ENCODE measurements around the gene PTPRR. TPM values are rescaled to one million over a fixed set of nuclear protein-coding genes. Genes with fewer than 3 reads are reported as not detected.

The PTPRR gene
- total and polyA plus RNA-seq, 2 donors (not counting 1 experiment from before 2014, with no cell fraction given) = not detected

- Histone ChIP-seq H3K27me3 (replicated peaks in 1 of 4; ENCODE audit: control extremely low read depth in 1 of 4, control insufficient read depth in 3 of 4, insufficient read depth in 4 of 4, low read length in 3 of 4) (peaks cover 0 to 5% (median 1%) of the 10 kb centered on the region in 4 experiments), H3K79me2 (ENCODE audit: control insufficient read depth, insufficient read depth, low read length) (no peaks in the 10 kb centered on the region)
- POLR2A ChIA-PET = no interaction called here
These were observed 302.2 kb downstream of the PTPRR start for GRCh38 chr12:70618371-70618770.

GRCh38 chr12:70617450-70617849, 303.1 kb downstream of the PTPRR start:
- Mint-ChIP-seq H3K27ac (no peak overlapping the region), H3K27me3 (peaks cover 17% of the 10 kb centered on the region), H3K9me3 (ENCODE audit: insufficient read depth) (no peaks in the 10 kb centered on the region), H3K4me1 (no peaks in the 10 kb centered on the region), H3K4me3 (no peak overlapping the region)
- Histone ChIP-seq H3K27ac (ENCODE audit: low read length in 2 of 2) (no peak overlapping the region), H3K4me1 (ENCODE audit: control insufficient read depth in 2 of 2, insufficient read depth in 2 of 2, low read length in 2 of 2) (no peaks in the 10 kb centered on the region), H2AFZ (ENCODE audit: insufficient read depth, low read depth, low read length, poor library complexity, severe bottlenecking) (no peak overlapping the region), H3K4me3 (ENCODE audit: control extremely low read depth in 1 of 5, extremely low read depth in 1 of 5, insufficient read depth in 1 of 5, low read depth in 2 of 5, low read length in 4 of 5) (no peak overlapping the region), H3K9me3 (ENCODE audit: control extremely low read depth in 1 of 3, control insufficient read depth in 2 of 3, insufficient read depth in 1 of 3, low read length in 2 of 3) (peaks cover 0 to 3% (median 0%) of the 10 kb centered on the region in 3 donors), H4K20me1 (ENCODE audit: control insufficient read depth, insufficient read depth, low read length, poor library complexity, severe bottlenecking) (no peaks in the 10 kb centered on the region), H3K79me2 (ENCODE audit: control insufficient read depth, insufficient read depth, low read length) (no peaks in the 10 kb centered on the region), H3K4me2 (replicated peaks; ENCODE audit: low read depth, low read length, poor library complexity, severe bottlenecking) (no peak overlapping the region), H3K27me3 (replicated peaks in 1 of 4; ENCODE audit: control extremely low read depth in 1 of 4, control insufficient read depth in 3 of 4, insufficient read depth in 4 of 4, low read length in 3 of 4) (peaks cover 0 to 5% (median 1%) of the 10 kb centered on the region in 4 experiments), H3K36me3 (replicated peaks in 1 of 2; ENCODE audit: control extremely low read depth in 1 of 2, control insufficient read depth in 1 of 2, extremely low read depth in 1 of 2, insufficient read depth in 2 of 2, low read length in 1 of 2) (no peaks in the 10 kb centered on the region), H3K9ac (ENCODE audit: low read length) (no peak overlapping the region)
- no CpG with 5 or more reads among the region's 4 CpGs for WGBS (ENCODE audit: insufficient coverage)
- TF ChIP-seq CTCF (IDR thresholded peaks at IDR 0.05) = no peak
- TF ChIP-seq EZH2 (IDR thresholded peaks at IDR 0.05; ENCODE audit: borderline replicate concordance, insufficient read depth, low read depth, low read length, poor library complexity, severe bottlenecking) = no peak
- intact Hi-C loops (cut with micrococcal nuclease) = no loop called here
- DNase-seq = no peak
- ChIA-PET POLR2A (no interaction called here), CTCF (no interaction called here)
- ATAC-seq (ENCODE audit: low read depth) = no peak

More at GRCh38 chr12:70618371-70618770, 302.2 kb downstream of the PTPRR start:
- Histone ChIP-seq H3K4me3 (ENCODE audit: control extremely low read depth in 1 of 5, extremely low read depth in 1 of 5, insufficient read depth in 1 of 5, low read depth in 2 of 5, low read length in 4 of 5) (no peak overlapping the region), H4K20me1 (ENCODE audit: control insufficient read depth, insufficient read depth, low read length, poor library complexity, severe bottlenecking) (no peaks in the 10 kb centered on the region), H3K4me1 (ENCODE audit: control insufficient read depth in 2 of 2, insufficient read depth in 2 of 2, low read length in 2 of 2) (no peaks in the 10 kb centered on the region), H3K4me2 (replicated peaks; ENCODE audit: low read depth, low read length, poor library complexity, severe bottlenecking) (no peak overlapping the region), H3K27ac (ENCODE audit: low read length in 2 of 2) (no peak overlapping the region), H2AFZ (ENCODE audit: insufficient read depth, low read depth, low read length, poor library complexity, severe bottlenecking) (no peak overlapping the region), H3K9me3 (ENCODE audit: control extremely low read depth in 1 of 3, control insufficient read depth in 2 of 3, insufficient read depth in 1 of 3, low read length in 2 of 3) (peaks cover 0 to 3% (median 0%) of the 10 kb centered on the region in 3 donors), H3K36me3 (replicated peaks in 1 of 2; ENCODE audit: control extremely low read depth in 1 of 2, control insufficient read depth in 1 of 2, extremely low read depth in 1 of 2, insufficient read depth in 2 of 2, low read length in 1 of 2) (no peaks in the 10 kb centered on the region), H3K9ac (ENCODE audit: low read length) (no peak overlapping the region)
- Mint-ChIP-seq H3K27ac (no peak overlapping the region), H3K4me1 (no peaks in the 10 kb centered on the region), H3K4me3 (no peak overlapping the region), H3K9me3 (ENCODE audit: insufficient read depth) (no peaks in the 10 kb centered on the region), H3K27me3 (peaks cover 11% of the 10 kb centered on the region)
- CTCF ChIA-PET = interaction anchor here (0.6 kb wide), 1 partner anchor 17 kb away, joined by 4 read pairs; no protein-coding TSS in a partner anchor
- DNase-seq (no peak), ATAC-seq (ENCODE audit: low read depth) (no peak)
- TF ChIP-seq CTCF (IDR thresholded peaks at IDR 0.05) = no peak
- TF ChIP-seq EZH2 (IDR thresholded peaks at IDR 0.05; ENCODE audit: borderline replicate concordance, insufficient read depth, low read depth, low read length, poor library complexity, severe bottlenecking) = no peak
- intact Hi-C loops (cut with micrococcal nuclease) = no loop called here
- WGBS (ENCODE audit: insufficient coverage) = no CpG with 5 or more reads among the region's 4 CpGs

Data from B cell (primary cell).